Measurements from ENCODE around the gene BASP1. TPM values are rescaled to one million over a fixed set of nuclear protein-coding genes. Genes with fewer than 3 reads are reported as not detected.

BASP1 gene
- total RNA-seq, 6 experiments from 2014 or later: 101 to 158 (median 151) TPM

- no peak overlapping the region for H3K4me3 Mint-ChIP-seq
- peaks cover 59% of the 10 kb centered on the region for H3K36me3 Mint-ChIP-seq (ENCODE audit: low read depth)
- DNase-seq: no peak
- TF ChIP-seq CTCF (IDR thresholded peaks at IDR 0.05): no peak
- H3K27ac Mint-ChIP-seq: no peak overlapping the region
- peaks cover 3% of the 10 kb centered on the region for H3K9me3 Mint-ChIP-seq
- H3K27me3 Mint-ChIP-seq (ENCODE audit: insufficient read depth): peaks cover 2% of the 10 kb centered on the region; the same call in 1 of the 2 replicates
- peaks cover 74% of the 10 kb centered on the region for H3K4me1 Mint-ChIP-seq (ENCODE audit: low read depth)
Observed at GRCh38 chr5:17261075-17261474, 43.6 kb downstream of the BASP1 start.

- no peak for TF ChIP-seq CTCF (IDR thresholded peaks at IDR 0.05)
- H3K4me1 Mint-ChIP-seq (ENCODE audit: low read depth): peaks cover 58% of the 10 kb centered on the region
- no peaks in the 10 kb centered on the region for H3K9me3 Mint-ChIP-seq
- peaks cover 55% of the 10 kb centered on the region for H3K36me3 Mint-ChIP-seq (ENCODE audit: low read depth)
- no peak overlapping the region for H3K4me3 Mint-ChIP-seq
- DNase-seq: no peak
- H3K27ac Mint-ChIP-seq: no peak overlapping the region
- peaks cover 2% of the 10 kb centered on the region; the same call in 1 of the 2 replicates for H3K27me3 Mint-ChIP-seq (ENCODE audit: insufficient read depth)
Observed at GRCh38 chr5:17265041-17265440, 47.6 kb downstream of the BASP1 start.

GRCh38 chr5:17267106-17267505 is 49.7 kb downstream of the BASP1 start:
- H3K4me3 Mint-ChIP-seq: no peak overlapping the region
- no peak overlapping the region for H3K27ac Mint-ChIP-seq
- H3K36me3 Mint-ChIP-seq (ENCODE audit: low read depth): peaks cover 40% of the 10 kb centered on the region
- H3K4me1 Mint-ChIP-seq (ENCODE audit: low read depth): peaks cover 44% of the 10 kb centered on the region
- no peak for DNase-seq
- no peak for TF ChIP-seq CTCF (IDR thresholded peaks at IDR 0.05)
- peaks cover 2% of the 10 kb centered on the region; the same call in 1 of the 2 replicates for H3K27me3 Mint-ChIP-seq (ENCODE audit: insufficient read depth)
- no peaks in the 10 kb centered on the region for H3K9me3 Mint-ChIP-seq

- no peak for DNase-seq
- TF ChIP-seq CTCF (IDR thresholded peaks at IDR 0.05): no peak
- Mint-ChIP-seq H3K27ac (no peak overlapping the region), H3K4me1 (ENCODE audit: low read depth) (peaks cover 28% of the 10 kb centered on the region), H3K9me3 (no peaks in the 10 kb centered on the region), H3K4me3 (no peak overlapping the region), H3K27me3 (ENCODE audit: insufficient read depth) (no peaks in the 10 kb centered on the region), H3K36me3 (ENCODE audit: low read depth) (peaks cover 21% of the 10 kb centered on the region; the same call in 1 of the 2 replicates)
Observed at GRCh38 chr5:17269201-17269600, 51.8 kb downstream of the BASP1 start.

GRCh38 chr5:17272111-17272510 is 54.7 kb downstream of the BASP1 start:
- Mint-ChIP-seq H3K27me3 (ENCODE audit: insufficient read depth) (no peaks in the 10 kb centered on the region), H3K27ac (no peak overlapping the region), H3K4me3 (no peak overlapping the region), H3K9me3 (no peaks in the 10 kb centered on the region), H3K36me3 (ENCODE audit: low read depth) (peaks cover 24% of the 10 kb centered on the region), H3K4me1 (ENCODE audit: low read depth) (peaks cover 15% of the 10 kb centered on the region)
- DNase-seq: no peak
- TF ChIP-seq CTCF (IDR thresholded peaks at IDR 0.05): no peak
